Neuron (in vitro differentiated cells): Measurements from ENCODE around the gene REPIN1.

ENCODE experiments used
- H2AFZ ChIP-seq: one replicate; pipeline ENCODE4 v1.6.1; 2013; ENCODE audit warnings: low read depth, mild to moderate bottlenecking, inconsistent platforms, low read length, moderate library complexity
- H3K27me3 ChIP-seq: one replicate; pipeline ENCODE4 v1.6.1; 2013; ENCODE audit warnings: low read length; ENCODE audit not compliant: insufficient read depth
- H3K36me3 ChIP-seq: one replicate; pipeline ENCODE4 v1.6.1; 2013; ENCODE audit warnings: low read length; ENCODE audit not compliant: insufficient read depth
- H3K4me1 ChIP-seq: one replicate; pipeline ENCODE4 v1.6.1; 2013; ENCODE audit warnings: low read length; ENCODE audit not compliant: insufficient read depth
- H3K4me3 ChIP-seq: 2 replicates; pipeline ENCODE4 v1.5.1; 2013; ENCODE audit warnings: mild to moderate bottlenecking, low read length, moderate library complexity
- H3K9me3 ChIP-seq: one replicate; pipeline ENCODE4 v1.6.1; 2013; ENCODE audit warnings: low read length

REPIN1 gene

DNA sequence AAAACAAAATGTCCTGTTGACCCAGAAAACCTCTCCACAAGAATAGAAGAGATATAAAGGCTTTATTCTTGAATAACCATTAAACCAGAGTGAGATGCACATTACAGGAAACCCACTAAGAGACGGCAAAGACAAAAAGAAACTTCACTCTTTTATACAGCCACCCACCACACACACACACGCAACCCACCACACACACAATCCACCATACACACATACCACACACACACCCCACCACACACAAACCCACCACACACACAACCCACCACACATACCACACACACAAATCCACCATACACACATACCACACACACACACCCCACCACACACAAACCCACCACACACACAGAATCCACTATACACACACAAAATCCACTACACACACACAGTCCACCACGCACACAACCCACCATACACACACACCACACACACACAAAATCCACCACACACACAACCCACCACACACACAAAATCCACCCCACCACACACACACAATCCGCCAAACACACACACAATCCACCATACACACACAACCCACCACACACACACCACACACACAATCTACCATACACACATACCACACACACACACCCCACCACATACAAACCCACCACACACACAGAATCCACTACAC, 9.5 kb upstream of the REPIN1 start:
- H3K27me3 ChIP-seq, result no peaks in the 10 kb centered on the region
- H3K36me3 ChIP-seq, result no peaks in the 10 kb centered on the region
- H3K4me3 ChIP-seq, result no peak overlapping the region
- H2AFZ ChIP-seq, result no peak overlapping the region
- no peaks in the 10 kb centered on the region for H3K9me3 ChIP-seq
- H3K4me1 ChIP-seq, result peaks cover 13% of the 10 kb centered on the region

DNA sequence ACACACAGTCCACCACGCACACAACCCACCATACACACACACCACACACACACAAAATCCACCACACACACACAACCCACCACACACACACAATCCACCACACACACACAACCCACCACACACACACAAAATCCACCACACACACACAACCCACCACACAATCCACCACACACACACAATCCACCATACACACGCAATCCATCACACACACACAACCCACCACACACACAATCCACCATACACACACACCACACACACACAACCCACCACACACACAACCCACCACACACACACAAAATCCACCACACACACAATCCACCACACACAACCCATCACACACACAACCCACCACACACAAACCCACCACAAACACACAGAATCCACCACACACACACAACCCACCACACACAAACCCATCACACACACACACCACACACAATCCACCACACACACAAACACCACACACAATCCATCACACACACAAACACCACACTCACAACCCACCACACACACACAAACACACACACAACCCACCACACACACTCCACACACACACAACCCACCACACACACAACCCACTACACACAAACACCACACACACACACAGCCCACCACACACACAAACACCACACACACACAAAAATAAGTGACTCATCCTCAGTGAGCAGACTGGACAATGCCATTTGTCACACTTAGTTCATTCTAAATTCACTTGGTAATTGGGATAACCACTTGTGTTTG, 8.8 kb upstream of the REPIN1 start:
- H3K9me3 ChIP-seq, result no peaks in the 10 kb centered on the region

DNA sequence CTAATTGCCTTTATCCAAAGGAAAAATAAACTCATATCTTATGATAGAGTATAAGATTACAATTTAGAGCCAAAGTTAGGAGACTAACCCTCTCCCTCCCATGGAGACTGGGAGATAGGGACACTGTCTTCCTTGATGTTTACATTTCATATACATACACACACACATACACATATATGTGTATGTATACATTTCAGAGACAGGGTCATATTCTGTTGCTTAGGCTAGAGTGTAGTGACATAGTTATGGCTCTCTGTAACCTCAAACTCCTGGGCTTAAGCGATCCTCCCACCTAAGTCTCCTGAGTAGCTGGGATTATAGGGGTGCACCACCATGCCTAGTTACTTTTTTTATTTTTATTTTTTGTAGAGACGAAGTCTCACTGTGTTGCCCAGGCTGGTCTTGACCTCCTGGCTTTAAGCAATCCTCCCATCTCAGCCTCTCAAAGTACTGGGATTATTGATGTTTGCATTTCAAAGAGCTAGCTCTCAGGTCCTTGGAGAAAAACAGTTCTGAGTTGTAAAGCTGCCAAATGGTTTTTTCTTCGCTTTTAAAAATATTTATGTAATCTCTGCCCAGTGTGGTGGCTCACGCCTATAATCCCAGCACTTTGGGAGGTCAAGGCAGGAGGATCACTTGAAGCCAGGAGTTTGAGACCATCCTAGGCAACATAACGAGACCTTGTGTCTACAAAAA, 8.1 kb upstream of the REPIN1 start:
- H3K9me3 ChIP-seq, result no peaks in the 10 kb centered on the region
- H3K4me1 ChIP-seq, result peaks cover 13% of the 10 kb centered on the region
- no peaks in the 10 kb centered on the region for H3K27me3 ChIP-seq
- no peak overlapping the region for H3K4me3 ChIP-seq
- no peak overlapping the region for H2AFZ ChIP-seq
- no peaks in the 10 kb centered on the region for H3K36me3 ChIP-seq

More for the DNA sequence above, 8.8 kb upstream of the REPIN1 start:
- Histone ChIP-seq H2AFZ (no peak overlapping the region), H3K36me3 (no peaks in the 10 kb centered on the region), H3K4me3 (no peak overlapping the region), H3K27me3 (no peaks in the 10 kb centered on the region), H3K4me1 (peaks cover 13% of the 10 kb centered on the region)

DNA sequence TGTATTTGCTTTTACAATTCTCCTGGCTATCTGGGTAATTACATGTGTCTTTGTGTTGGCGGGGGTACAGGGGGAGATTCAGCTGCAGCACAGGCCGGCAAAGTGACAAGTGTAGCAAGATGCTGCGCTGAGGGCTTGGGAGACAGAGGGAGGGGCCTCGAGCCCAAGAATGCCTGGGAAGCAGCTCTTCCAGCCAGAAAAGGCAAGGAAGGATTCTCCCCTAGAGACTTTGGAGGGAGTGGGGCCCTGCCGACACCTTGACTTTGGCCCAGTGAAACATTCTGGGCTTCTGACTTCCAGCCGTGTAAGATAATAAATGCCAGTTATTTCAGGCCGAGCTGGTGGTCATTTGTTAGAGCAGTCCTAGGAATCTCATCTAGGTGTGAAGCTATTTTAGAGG, 7.2 kb upstream of the REPIN1 start:
- Histone ChIP-seq H3K4me3 (no peak overlapping the region), H2AFZ (no peak overlapping the region), H3K4me1 (peaks cover 13% of the 10 kb centered on the region), H3K27me3 (no peaks in the 10 kb centered on the region), H3K36me3 (no peaks in the 10 kb centered on the region), H3K9me3 (no peaks in the 10 kb centered on the region)

DNA sequence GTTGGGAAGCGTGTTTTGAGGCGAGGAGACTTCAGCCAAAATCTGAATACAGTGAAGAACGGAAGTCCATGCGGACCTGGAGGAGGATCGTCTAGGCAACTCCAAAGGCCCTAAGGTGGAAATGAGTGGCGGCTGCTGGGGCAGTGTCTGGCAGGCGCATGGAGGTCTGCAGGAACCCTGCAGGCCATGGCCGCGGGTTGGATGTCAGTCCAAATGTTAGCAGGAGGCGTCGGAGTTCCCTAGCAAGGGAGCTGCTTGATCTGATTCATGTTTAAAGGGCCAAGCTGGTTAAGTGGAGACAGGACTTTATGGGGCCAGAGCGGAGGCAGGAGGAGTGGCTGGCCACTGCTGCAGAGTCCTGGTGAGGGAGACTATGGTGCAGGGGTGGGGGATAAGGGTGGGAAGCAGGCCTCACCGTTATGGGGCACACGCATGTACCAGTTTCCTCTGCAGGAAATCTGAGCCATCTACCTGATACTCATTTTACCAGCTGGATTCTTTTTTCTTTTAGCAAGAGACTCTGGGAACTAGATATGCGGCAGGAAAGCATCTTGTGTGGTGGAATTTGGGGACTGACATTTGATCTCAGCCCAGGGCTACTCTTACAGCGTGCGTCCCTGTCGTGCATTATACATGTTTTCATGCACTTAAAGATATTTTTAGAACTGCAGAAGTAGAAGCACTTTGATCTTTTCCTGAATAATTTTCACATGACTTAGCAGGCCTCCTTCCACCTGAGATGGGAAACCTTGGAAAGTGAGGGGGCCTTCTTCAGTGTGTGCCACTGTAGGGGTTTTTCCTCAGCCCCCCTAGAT, 6.6 kb upstream of the REPIN1 start:
- Histone ChIP-seq H3K27me3 (no peaks in the 10 kb centered on the region), H3K4me3 (no peak overlapping the region), H2AFZ (no peak overlapping the region), H3K36me3 (no peaks in the 10 kb centered on the region), H3K4me1 (peaks cover 13% of the 10 kb centered on the region), H3K9me3 (no peaks in the 10 kb centered on the region)

DNA sequence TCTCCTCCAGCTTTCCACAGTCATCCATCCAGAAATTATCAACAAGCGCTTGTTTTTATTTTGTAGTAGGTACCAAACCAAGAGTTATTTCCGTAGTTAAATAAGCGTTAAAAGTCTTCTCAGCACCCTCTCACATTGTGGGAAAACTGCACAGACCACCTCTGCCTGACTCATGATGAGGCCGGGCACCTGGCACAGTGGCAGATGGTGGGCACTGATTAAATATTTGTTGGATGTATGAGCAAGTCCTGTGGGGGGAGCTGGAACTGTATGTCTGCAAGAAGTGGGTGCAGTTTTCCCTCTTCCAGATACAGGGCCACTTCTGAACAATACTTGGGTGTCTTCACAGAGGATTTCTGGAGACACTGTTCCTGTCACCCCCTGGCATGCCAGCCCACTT, 5.3 kb upstream of the REPIN1 start:
- no peaks in the 10 kb centered on the region for H3K36me3 ChIP-seq
- H3K9me3 ChIP-seq, result no peaks in the 10 kb centered on the region
- no peak overlapping the region for H2AFZ ChIP-seq
- no peak overlapping the region for H3K4me3 ChIP-seq
- no peaks in the 10 kb centered on the region for H3K27me3 ChIP-seq
- peaks cover 20% of the 10 kb centered on the region for H3K4me1 ChIP-seq

DNA sequence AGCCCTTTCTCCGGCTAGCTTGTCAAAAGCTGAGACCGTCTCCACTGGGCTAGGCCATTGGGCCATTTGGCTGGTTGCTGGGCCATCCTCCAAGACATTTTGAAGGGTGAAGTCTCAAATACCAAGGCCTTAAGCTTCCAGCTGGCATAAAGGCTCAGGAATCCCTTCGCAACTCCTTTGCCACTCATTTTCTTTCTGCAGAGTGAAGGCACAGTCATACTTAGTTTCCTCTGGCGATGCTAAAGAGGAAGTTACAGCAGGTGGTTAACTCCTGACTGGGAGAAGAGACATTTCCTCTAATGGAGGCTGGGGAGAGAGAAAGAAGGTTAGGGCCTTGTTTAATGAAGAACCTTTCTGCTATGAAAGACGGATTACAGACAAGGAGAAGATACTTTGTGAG, 4.8 kb upstream of the REPIN1 start:
- Histone ChIP-seq H3K36me3 (no peaks in the 10 kb centered on the region), H3K4me3 (no peak overlapping the region), H2AFZ (no peak overlapping the region), H3K9me3 (no peaks in the 10 kb centered on the region), H3K27me3 (no peaks in the 10 kb centered on the region), H3K4me1 (peaks cover 20% of the 10 kb centered on the region)

DNA sequence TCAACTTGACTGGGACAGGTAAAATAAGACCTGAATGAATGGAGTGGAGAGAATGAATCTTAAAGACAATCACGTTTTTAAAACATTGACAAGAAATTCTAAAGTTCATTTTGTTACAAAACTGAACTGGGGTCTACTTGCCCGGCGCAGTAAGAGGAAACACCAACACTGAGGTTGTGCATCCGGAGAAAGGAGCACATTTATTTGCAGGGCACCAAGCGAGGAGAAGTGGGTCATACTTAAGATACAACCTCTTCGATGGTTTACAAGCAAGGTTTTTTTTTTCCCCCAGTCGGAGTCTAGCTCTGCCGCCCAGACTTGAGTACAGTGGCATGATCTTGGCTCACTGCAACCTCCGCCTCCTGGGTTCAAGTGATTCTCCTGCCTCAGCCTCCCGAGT, 3.4 kb upstream of the REPIN1 start:
- Histone ChIP-seq H3K4me3 (no peak overlapping the region), H2AFZ (no peak overlapping the region), H3K27me3 (no peaks in the 10 kb centered on the region)

DNA sequence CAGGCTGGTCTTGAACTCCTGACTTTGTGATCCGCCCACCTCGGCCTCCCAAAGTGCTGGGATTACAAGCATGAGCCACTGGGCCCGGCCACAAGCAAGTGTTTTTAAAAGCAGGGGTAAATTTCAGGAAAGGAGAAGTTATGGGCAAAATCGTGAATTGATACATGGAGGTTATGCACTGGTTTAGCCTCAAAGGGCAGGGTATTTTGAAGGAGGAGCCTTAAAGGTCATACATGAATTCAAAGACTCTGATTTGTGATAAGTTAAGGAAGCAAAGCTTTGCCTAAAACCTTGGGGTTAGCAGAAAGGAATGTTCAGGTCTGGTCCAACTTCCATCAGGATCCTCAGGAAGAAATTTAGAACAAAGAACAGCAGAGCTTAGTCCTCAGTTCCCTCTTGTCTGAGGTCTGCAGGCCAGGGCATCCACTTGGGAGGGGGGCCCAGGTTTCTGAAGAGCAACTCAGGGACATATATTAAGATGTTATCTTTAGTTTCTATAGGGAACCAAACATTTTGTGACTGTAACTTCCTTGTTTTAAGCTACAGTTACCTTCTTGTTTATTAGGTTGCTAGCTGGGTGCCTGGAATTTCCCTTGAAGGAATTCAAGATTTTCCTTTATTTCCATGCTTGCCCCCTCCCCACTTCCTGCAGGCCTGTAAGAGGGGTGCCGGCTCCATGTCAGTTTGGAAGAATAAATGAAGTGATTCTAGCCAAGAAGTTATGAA, 2.8 kb upstream of the REPIN1 start:
- Histone ChIP-seq H3K36me3 (peaks cover 4% of the 10 kb centered on the region), H3K27me3 (no peaks in the 10 kb centered on the region), H3K4me1 (peaks cover 32% of the 10 kb centered on the region), H3K9me3 (no peaks in the 10 kb centered on the region), H2AFZ (no peak overlapping the region), H3K4me3 (no peak overlapping the region)

More for the DNA sequence above, 3.4 kb upstream of the REPIN1 start:
- no peaks in the 10 kb centered on the region for H3K36me3 ChIP-seq
- no peaks in the 10 kb centered on the region for H3K9me3 ChIP-seq
- H3K4me1 ChIP-seq, result peaks cover 26% of the 10 kb centered on the region

DNA sequence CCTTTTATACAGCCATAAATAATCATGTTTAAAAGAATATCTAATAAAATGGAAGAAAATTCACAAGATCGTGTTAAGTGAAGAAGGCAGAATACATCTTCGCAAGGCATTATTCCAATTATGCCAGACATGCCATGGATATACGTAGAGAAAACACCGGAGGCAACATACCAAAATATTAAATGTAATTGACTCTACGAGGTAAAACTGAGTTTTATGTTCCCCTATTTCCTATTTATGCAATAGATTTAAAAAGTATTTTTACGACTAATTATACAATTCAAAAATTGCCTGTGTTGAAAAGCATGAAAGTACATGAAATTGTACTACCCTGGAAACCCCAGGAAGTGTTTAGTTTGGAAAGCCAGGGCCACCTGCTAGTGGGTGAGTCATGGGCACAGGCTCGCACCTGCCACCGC, 936 bp upstream of the REPIN1 start:
- peaks cover 18% of the 10 kb centered on the region for H3K36me3 ChIP-seq
- peak overlapping the region; percentile 91 for H3K4me3 ChIP-seq
- H2AFZ ChIP-seq, result peak overlapping the region; percentile 80
- no peaks in the 10 kb centered on the region for H3K9me3 ChIP-seq
- H3K27me3 ChIP-seq, result no peaks in the 10 kb centered on the region
- peaks cover 23% of the 10 kb centered on the region for H3K4me1 ChIP-seq

DNA sequence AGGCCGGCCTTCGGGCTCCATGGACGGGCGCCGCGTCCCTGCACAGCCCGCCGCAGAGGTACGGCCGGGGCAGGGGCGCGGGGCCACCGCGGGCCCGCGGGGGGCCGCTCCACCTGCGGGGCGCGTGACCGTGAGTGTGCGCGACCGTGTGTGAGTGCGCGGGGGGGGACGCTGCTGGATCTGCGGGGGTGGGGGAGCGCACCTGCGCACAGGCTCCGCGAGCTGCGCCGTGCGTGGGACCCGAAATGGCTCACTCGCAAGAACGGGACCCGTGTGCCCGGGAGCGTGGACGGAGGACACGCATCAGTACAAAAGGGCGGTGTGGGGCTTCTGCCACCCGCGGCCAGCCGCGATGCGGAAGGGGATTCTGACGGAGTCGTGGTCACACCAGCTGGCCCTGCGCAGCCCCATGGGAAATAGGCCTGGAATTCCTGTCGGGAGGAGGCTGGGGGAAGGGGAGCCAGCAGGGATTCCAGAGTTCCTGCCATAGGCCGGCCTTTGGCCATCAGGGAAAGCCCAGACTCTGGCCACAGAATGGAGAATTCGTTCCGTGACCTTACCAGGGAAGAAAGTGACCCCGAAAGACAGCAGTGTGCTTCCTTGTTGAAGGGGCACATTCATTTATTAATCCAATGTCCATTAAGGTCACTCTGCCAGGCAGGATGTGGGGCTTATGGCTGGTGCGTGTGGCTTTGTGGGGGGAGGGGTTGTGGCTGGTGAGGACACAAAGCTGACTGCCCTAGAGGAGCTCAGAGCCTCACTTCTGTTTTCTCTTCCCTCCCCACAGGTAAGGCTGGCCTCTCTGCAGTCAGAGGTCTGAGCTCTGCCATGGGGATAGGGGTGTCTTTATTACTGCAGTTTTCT, 494 bp downstream of the REPIN1 start:
- H3K36me3 ChIP-seq, result peaks cover 32% of the 10 kb centered on the region

More for the DNA sequence above, 494 bp downstream of the REPIN1 start:
- Histone ChIP-seq H3K27me3 (no peaks in the 10 kb centered on the region), H3K4me3 (peak overlapping the region; percentile 91), H2AFZ (peak overlapping the region; percentile 80), H3K9me3 (no peaks in the 10 kb centered on the region), H3K4me1 (peaks cover 23% of the 10 kb centered on the region)
